Type B pancreatic cell (in vitro differentiated cells): ENCODE results near the gene MUS81. TPM values are rescaled to one million over a fixed set of nuclear protein-coding genes. Genes with fewer than 3 reads are reported as not detected.

Source experiments
- DNase-seq: peaks from one replicate; pipeline ENCODE4 v3.0.0; 2021; ENCODE audit warnings: mixed read lengths; ENCODE audit not compliant: unreplicated experiment; ENCODE audit errors: extremely low spot score
- H3K27ac Mint-ChIP-seq: 2 replicates; pipeline ENCODE4 v1.8.0; 2021; ENCODE audit warnings: mild to moderate bottlenecking, mixed read lengths
- H3K27me3 Mint-ChIP-seq: 2 replicates; pipeline ENCODE4 v1.8.0; 2021; ENCODE audit warnings: mixed read lengths
- H3K36me3 Mint-ChIP-seq: 2 replicates; pipeline ENCODE4 v1.8.0; 2021; ENCODE audit warnings: mixed read lengths
- H3K4me1 Mint-ChIP-seq: one replicate; pipeline ENCODE4 v1.8.0; 2021; ENCODE audit warnings: mixed read lengths; ENCODE audit not compliant: unreplicated experiment
- H3K4me3 Mint-ChIP-seq: 2 replicates; pipeline ENCODE4 v1.8.0; 2021; ENCODE audit warnings: mild to moderate bottlenecking, mixed read lengths
- H3K9me3 Mint-ChIP-seq: 2 replicates; pipeline ENCODE4 v1.8.0; 2021; ENCODE audit warnings: mixed read lengths
- CTCF ChIP-seq: fragments of 200-600 bp; sonication (generic); conservative IDR thresholded peaks from 2 replicates; pipeline ENCODE4 v1.5.0; 2021; ENCODE audit warnings: antibody characterized with exemption, mild to moderate bottlenecking
- total RNA-seq: library from RNA; stranded (reverse); gene quantifications from 2 replicates; pipeline ENCODE4 v1.2.1, GENCODE V29; 2021; ENCODE audit warnings: low replicate concordance

The MUS81 gene
- total RNA-seq, 1 donor from 2014 or later, result 67.9 TPM

GRCh38 chr11:65873318-65874156, 13.3 kb downstream of the MUS81 start:
- H3K9me3 Mint-ChIP-seq, result no peaks in the 10 kb centered on the region
- peaks cover 4% of the 10 kb centered on the region for H3K4me1 Mint-ChIP-seq
- H3K4me3 Mint-ChIP-seq, result peak overlapping the region; percentile 94
- H3K27me3 Mint-ChIP-seq, result peaks cover 5% of the 10 kb centered on the region
- peak overlapping the region; percentile 88 for H3K27ac Mint-ChIP-seq
- peak; percentile 96 for DNase-seq
- H3K36me3 Mint-ChIP-seq, result no peaks in the 10 kb centered on the region
- TF ChIP-seq CTCF, result no peak

GRCh38 chr11:65879617-65880016, 19.4 kb downstream of the MUS81 start, which contains the start of gene CTSW:
CTSW (plus strand) TSS chr11:65879837; CDS start chr11:65879855, 18 bp downstream.
- peaks cover 3% of the 10 kb centered on the region for H3K4me1 Mint-ChIP-seq
- no peak for DNase-seq
- no peak for TF ChIP-seq CTCF
- no peaks in the 10 kb centered on the region for H3K27me3 Mint-ChIP-seq
- H3K36me3 Mint-ChIP-seq, result peaks cover 3% of the 10 kb centered on the region
- no peaks in the 10 kb centered on the region for H3K9me3 Mint-ChIP-seq
- H3K4me3 Mint-ChIP-seq, result no peak within 1 kb of the TSS
- no peak within 1 kb of the TSS for H3K27ac Mint-ChIP-seq

- no peak for DNase-seq
- H3K27me3 Mint-ChIP-seq, result no peaks in the 10 kb centered on the region
- no peak overlapping the region for H3K4me3 Mint-ChIP-seq
- TF ChIP-seq CTCF, result no peak
- no peaks in the 10 kb centered on the region for H3K9me3 Mint-ChIP-seq
- peaks cover 5% of the 10 kb centered on the region for H3K4me1 Mint-ChIP-seq
- H3K36me3 Mint-ChIP-seq, result peaks cover 5% of the 10 kb centered on the region
- no peak overlapping the region for H3K27ac Mint-ChIP-seq
Observed at GRCh38 chr11:65880027-65880426, 19.8 kb downstream of the MUS81 start.

GRCh38 chr11:65880844-65881421, 20.7 kb downstream of the MUS81 start:
- H3K4me1 Mint-ChIP-seq, result peaks cover 5% of the 10 kb centered on the region
- H3K36me3 Mint-ChIP-seq, result peaks cover 5% of the 10 kb centered on the region
- H3K9me3 Mint-ChIP-seq, result no peaks in the 10 kb centered on the region
- H3K27ac Mint-ChIP-seq, result no peak overlapping the region
- H3K27me3 Mint-ChIP-seq, result no peaks in the 10 kb centered on the region
- no peak for TF ChIP-seq CTCF
- DNase-seq, result no peak
- no peak overlapping the region for H3K4me3 Mint-ChIP-seq

GRCh38 chr11:65882120-65883057, 22.2 kb downstream of the MUS81 start:
- no peak overlapping the region for H3K4me3 Mint-ChIP-seq
- TF ChIP-seq CTCF, result no peak
- H3K36me3 Mint-ChIP-seq, result peaks cover 5% of the 10 kb centered on the region
- H3K27me3 Mint-ChIP-seq, result no peaks in the 10 kb centered on the region
- peaks cover 13% of the 10 kb centered on the region for H3K4me1 Mint-ChIP-seq
- H3K27ac Mint-ChIP-seq, result peak overlapping the region; percentile 53
- H3K9me3 Mint-ChIP-seq, result no peaks in the 10 kb centered on the region
- DNase-seq, result no peak
